ENCODE measurements around the gene STRIP2. TPM values are rescaled to one million over a fixed set of nuclear protein-coding genes. Genes with fewer than 3 reads are reported as not detected.

STRIP2 gene
- total and polyA plus RNA-seq, 2 of the 13 experiments (the other 11 are each of a cell fraction or from before 2014, with no cell fraction given), result 3.9 to 8.2 TPM

DNA sequence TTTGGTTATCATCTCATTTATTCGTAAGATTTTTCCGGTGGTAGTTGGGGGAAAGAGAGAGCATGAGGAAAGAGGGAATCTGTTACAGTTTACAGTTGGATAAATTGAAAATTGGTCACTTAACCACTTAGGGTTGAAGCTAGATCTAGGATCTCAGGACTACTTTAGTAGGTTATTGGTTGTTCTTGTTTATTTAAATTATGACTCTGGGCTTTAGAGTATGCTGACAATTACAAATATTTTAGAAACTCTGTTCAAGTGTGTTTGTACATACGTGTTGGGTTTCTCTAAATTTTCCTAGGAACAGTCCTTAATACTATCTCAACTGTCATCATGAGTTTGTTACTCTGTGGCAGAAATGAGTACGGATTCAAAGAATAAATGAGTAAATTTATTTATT is 48.6 kb upstream of the STRIP2 start:
- no peak for FAIRE-seq
- ChIA-PET CTCF (ENCODE audit: low intra/inter-chr PET ratio, low total read pairs) (no interaction called here), POLR2A (no interaction called here)
- DNase-seq (ENCODE audit: low spot score), result no peak
- Histone ChIP-seq H4K20me1 (ENCODE audit: insufficient read depth, low read length) (no peaks in the 10 kb centered on the region), H3K4me1 (ENCODE audit: insufficient read depth, low read length) (peaks cover 12% of the 10 kb centered on the region), H3K9ac (ENCODE audit: insufficient read depth, low read depth, low read length) (no peak overlapping the region), H3K27ac (ENCODE audit: extremely low read length, insufficient read depth, low read length) (no peak overlapping the region), H3K4me3 (replicated peaks in 1 of 3; ENCODE audit: insufficient read depth in 1 of 3, low read depth in 2 of 3, low read length in 3 of 3) (no peak overlapping the region), H3K4me2 (ENCODE audit: low read depth, low read length) (no peak overlapping the region), H3K79me2 (ENCODE audit: insufficient read depth, low read length) (no peaks in the 10 kb centered on the region), H2AFZ (ENCODE audit: low read length) (no peak overlapping the region), H3K36me3 (replicated peaks in 1 of 2; ENCODE audit: control insufficient read depth in 1 of 2, insufficient read depth in 2 of 2, low read length in 2 of 2) (no peaks in the 10 kb centered on the region), H3K9me3 (ENCODE audit: low read length) (no peaks in the 10 kb centered on the region), H3K27me3 (ENCODE audit: control insufficient read depth in 1 of 2, insufficient read depth in 2 of 2, low read length in 2 of 2) (no peaks in the 10 kb centered on the region)
- in situ Hi-C loops (cut with HindIII; ENCODE audit: extremely low pct_ligation_motif_present, low pct_unique_long_range_greater_than_20kb), result no loop called here
- no TSS peak for BruUV-seq (replicated peaks)
- ATAC-seq, result no peak
- WGBS (ENCODE audit: low lambda C conversion rate), result 96% methylated on average over 4 of the region's 4 CpGs
- intact Hi-C loops (cut with micrococcal nuclease; ENCODE audit: unreplicated experiment), result no loop called here
- TF ChIP-seq, protein P1, sequence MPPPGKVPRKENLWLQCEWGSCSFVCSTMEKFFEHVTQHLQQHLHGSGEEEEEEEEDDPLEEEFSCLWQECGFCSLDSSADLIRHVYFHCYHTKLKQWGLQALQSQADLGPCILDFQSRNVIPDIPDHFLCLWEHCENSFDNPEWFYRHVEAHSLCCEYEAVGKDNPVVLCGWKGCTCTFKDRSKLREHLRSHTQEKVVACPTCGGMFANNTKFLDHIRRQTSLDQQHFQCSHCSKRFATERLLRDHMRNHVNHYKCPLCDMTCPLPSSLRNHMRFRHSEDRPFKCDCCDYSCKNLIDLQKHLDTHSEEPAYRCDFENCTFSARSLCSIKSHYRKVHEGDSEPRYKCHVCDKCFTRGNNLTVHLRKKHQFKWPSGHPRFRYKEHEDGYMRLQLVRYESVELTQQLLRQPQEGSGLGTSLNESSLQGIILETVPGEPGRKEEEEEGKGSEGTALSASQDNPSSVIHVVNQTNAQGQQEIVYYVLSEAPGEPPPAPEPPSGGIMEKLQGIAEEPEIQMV (CRISPR knock-in tag; IDR thresholded peaks at IDR 0.05; ENCODE audit: low read depth), result no peak
- no peak for TF ChIP-seq POLR2A (IDR thresholded peaks at IDR 0.05; ENCODE audit: insufficient read depth in 1 of 2, low read depth in 2 of 2, low read length in 2 of 2)
- TF ChIP-seq, protein P2, sequence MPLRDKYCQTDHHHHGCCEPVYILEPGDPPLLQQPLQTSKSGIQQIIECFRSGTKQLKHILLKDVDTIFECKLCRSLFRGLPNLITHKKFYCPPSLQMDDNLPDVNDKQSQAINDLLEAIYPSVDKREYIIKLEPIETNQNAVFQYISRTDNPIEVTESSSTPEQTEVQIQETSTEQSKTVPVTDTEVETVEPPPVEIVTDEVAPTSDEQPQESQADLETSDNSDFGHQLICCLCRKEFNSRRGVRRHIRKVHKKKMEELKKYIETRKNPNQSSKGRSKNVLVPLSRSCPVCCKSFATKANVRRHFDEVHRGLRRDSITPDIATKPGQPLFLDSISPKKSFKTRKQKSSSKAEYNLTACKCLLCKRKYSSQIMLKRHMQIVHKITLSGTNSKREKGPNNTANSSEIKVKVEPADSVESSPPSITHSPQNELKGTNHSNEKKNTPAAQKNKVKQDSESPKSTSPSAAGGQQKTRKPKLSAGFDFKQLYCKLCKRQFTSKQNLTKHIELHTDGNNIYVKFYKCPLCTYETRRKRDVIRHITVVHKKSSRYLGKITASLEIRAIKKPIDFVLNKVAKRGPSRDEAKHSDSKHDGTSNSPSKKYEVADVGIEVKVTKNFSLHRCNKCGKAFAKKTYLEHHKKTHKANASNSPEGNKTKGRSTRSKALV (CRISPR knock-in tag; IDR thresholded peaks at IDR 0.05), result no peak
- TF ChIP-seq, protein P3, sequence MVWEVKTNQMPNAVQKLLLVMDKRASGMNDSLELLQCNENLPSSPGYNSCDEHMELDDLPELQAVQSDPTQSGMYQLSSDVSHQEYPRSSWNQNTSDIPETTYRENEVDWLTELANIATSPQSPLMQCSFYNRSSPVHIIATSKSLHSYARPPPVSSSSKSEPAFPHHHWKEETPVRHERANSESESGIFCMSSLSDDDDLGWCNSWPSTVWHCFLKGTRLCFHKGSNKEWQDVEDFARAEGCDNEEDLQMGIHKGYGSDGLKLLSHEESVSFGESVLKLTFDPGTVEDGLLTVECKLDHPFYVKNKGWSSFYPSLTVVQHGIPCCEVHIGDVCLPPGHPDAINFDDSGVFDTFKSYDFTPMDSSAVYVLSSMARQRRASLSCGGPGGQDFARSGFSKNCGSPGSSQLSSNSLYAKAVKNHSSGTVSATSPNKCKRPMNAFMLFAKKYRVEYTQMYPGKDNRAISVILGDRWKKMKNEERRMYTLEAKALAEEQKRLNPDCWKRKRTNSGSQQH (CRISPR knock-in tag; IDR thresholded peaks at IDR 0.05; ENCODE audit: low read depth), result no peak
- TF ChIP-seq NR1H2 (CRISPR knock-in tag; IDR thresholded peaks at IDR 0.05; ENCODE audit: borderline replicate concordance, low read depth), result no peak
- no peak for TF ChIP-seq NR2F6 (IDR thresholded peaks at IDR 0.05)
- no peak for TF ChIP-seq NR2F6 (CRISPR knock-in tag; IDR thresholded peaks at IDR 0.05)
- TF ChIP-seq, protein P4, sequence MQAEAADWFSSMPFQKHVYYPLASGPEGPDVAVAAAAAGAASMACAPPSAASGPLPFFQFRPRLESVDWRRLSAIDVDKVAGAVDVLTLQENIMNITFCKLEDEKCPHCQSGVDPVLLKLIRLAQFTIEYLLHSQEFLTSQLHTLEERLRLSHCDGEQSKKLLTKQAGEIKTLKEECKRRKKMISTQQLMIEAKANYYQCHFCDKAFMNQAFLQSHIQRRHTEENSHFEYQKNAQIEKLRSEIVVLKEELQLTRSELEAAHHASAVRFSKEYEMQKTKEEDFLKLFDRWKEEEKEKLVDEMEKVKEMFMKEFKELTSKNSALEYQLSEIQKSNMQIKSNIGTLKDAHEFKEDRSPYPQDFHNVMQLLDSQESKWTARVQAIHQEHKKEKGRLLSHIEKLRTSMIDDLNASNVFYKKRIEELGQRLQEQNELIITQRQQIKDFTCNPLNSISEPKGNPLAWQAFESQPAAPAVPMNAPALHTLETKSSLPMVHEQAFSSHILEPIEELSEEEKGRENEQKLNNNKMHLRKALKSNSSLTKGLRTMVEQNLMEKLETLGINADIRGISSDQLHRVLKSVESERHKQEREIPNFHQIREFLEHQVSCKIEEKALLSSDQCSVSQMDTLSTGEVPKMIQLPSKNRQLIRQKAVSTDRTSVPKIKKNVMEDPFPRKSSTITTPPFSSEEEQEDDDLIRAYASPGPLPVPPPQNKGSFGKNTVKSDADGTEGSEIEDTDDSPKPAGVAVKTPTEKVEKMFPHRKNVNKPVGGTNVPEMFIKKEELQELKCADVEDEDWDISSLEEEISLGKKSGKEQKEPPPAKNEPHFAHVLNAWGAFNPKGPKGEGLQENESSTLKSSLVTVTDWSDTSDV (CRISPR knock-in tag; IDR thresholded peaks at IDR 0.05), result no peak
- TF ChIP-seq, protein P5, sequence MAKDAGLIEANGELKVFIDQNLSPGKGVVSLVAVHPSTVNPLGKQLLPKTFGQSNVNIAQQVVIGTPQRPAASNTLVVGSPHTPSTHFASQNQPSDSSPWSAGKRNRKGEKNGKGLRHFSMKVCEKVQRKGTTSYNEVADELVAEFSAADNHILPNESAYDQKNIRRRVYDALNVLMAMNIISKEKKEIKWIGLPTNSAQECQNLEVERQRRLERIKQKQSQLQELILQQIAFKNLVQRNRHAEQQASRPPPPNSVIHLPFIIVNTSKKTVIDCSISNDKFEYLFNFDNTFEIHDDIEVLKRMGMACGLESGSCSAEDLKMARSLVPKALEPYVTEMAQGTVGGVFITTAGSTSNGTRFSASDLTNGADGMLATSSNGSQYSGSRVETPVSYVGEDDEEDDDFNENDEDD (CRISPR knock-in tag; IDR thresholded peaks at IDR 0.05; ENCODE audit: borderline replicate concordance), result no peak
- no peak for TF ChIP-seq JUN (CRISPR knock-in tag; IDR thresholded peaks at IDR 0.05)
- no peak for TF ChIP-seq ZNF12 (CRISPR knock-in tag; IDR thresholded peaks at IDR 0.05)
- no peak for TF ChIP-seq ZNF160 (CRISPR knock-in tag; IDR thresholded peaks at IDR 0.05)
- TF ChIP-seq, protein P6, sequence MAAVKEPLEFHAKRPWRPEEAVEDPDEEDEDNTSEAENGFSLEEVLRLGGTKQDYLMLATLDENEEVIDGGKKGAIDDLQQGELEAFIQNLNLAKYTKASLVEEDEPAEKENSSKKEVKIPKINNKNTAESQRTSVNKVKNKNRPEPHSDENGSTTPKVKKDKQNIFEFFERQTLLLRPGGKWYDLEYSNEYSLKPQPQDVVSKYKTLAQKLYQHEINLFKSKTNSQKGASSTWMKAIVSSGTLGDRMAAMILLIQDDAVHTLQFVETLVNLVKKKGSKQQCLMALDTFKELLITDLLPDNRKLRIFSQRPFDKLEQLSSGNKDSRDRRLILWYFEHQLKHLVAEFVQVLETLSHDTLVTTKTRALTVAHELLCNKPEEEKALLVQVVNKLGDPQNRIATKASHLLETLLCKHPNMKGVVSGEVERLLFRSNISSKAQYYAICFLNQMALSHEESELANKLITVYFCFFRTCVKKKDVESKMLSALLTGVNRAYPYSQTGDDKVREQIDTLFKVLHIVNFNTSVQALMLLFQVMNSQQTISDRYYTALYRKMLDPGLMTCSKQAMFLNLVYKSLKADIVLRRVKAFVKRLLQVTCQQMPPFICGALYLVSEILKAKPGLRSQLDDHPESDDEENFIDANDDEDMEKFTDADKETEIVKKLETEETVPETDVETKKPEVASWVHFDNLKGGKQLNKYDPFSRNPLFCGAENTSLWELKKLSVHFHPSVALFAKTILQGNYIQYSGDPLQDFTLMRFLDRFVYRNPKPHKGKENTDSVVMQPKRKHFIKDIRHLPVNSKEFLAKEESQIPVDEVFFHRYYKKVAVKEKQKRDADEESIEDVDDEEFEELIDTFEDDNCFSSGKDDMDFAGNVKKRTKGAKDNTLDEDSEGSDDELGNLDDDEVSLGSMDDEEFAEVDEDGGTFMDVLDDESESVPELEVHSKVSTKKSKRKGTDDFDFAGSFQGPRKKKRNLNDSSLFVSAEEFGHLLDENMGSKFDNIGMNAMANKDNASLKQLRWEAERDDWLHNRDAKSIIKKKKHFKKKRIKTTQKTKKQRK (IDR thresholded peaks at IDR 0.05; ENCODE audit: low read length), result no peak
